Measurements from ENCODE around the gene VWA8.
"Not testable (repeated sequence)": the region's sequence is repeated elsewhere in the genome, so short reads cannot be mapped to it uniquely, and the experiment has no call there.

The VWA8 gene

GRCh38 chr13:41919031-41919740 lies 41.7 kb downstream of the VWA8 start:
- DNase-seq, result no peak

GRCh38 chr13:41917641-41918040 lies 43.3 kb downstream of the VWA8 start:
- no peak for DNase-seq

DNA sequence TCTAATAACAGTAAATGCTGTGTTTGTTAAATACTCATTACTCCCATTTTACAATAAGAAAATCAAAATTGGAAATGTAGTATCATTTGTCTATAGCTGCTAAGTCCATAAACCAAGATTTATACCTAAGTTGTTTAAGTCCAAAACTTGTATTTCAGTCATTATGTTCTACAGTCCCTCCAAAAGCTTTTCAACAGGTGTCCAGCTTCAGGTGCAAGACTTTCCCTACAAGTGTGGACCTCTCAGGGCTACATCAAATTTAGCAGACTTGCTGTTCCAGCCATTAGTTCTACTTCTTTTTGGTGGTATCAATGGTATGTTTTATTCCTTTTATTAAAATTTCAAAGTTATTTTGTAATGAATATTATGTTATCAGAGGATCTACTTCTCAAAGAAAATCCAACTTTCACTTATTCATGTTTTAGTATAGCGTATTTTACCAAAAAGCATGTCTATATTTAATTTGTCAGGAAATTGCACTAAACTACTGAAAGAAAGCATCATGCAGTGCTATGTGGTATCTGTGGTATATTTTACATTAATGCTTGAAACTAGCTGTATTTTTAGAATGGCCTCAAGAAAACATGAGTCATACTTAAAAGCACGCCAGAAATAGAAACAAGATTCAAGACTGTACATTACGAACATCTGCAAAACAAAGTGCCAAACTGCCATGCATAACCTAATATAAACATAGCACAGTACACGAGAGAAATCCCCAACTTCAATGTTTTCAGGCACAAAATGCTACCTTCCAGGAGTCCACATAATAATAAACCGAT lies 44.5 kb downstream of the VWA8 start:
- no peak for DNase-seq

- no peak for DNase-seq
Measured at GRCh38 chr13:41915081-41915480, 45.8 kb downstream of the VWA8 start.

GRCh38 chr13:41914552-41914951 lies 46.4 kb downstream of the VWA8 start:
- no peak for DNase-seq

GRCh38 chr13:41909506-41909905 lies 51.4 kb downstream of the VWA8 start:
- no peak for DNase-seq

DNA sequence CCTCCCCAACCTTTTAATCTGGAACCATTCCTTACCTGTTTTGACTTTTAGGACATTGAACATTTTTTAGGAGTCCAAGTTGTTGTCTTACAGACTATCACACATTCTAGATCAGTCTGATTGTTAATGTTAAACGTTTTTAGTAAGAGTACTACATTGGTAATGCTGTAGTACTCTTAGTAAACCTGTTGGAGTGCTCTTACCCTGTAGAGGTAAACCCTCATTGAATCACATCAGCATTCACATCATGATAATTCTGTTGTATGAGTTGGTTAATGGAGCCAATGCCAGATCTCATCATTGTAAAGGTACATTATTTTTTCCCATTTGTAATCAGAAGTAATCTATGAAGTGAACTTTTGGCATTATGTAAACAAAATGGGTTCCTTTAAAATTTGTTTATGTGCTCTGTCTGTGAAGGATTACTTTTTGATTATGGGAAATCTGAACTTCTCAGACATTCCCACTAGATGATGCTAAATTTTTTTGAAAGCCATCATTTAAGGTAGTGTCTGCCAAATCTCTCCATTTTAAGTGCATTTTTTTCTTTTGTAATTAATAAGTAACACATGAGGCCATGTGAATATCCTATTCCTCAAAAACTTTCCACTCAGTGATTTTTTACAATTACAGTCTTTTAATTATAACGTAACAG lies 55.2 kb downstream of the VWA8 start:
- no peak for DNase-seq

DNA sequence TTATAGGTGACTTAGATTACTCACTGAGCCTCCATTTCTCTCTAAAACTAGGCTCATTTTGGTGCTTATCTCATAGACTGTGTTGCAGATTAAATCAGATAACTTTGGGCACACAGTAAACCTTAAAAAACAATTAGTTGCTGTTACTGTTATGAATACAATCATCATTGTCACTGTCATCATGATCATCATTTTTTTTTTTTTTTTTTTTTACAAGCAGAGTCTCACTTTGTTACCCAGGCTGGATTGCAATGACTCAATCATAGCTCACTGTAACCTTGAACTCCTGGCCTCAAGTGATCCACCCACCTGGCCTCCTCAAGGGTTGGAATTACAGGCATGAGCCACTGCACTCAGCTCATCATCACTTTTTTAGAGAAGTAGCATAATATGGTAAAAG lies 60.0 kb downstream of the VWA8 start:
- peak; percentile 21 to 24 for DNase-seq

GRCh38 chr13:41898411-41898810 lies 62.5 kb downstream of the VWA8 start:
- DNase-seq, result not testable (repeated sequence)

DNA sequence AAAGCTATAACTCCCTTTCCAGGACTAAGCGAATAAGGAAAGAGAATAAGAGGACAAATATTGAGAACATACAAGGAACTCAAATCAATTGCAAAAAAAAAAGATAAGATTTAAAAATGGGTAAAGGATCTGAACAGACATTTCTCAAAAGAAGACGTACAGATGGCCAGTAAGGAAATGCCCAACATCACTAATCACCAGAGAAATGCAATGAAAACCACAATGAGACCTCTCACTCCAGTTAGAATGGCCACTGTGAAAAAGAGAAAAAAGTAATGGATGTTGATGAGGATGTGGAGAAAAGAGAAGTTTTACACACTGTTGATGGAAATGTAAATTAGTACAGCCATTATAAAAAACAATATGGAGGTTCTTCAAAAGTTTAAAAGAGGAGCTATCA lies 63.8 kb downstream of the VWA8 start:
- DNase-seq, result no peak

GRCh38 chr13:41895478-41895877 lies 65.4 kb downstream of the VWA8 start:
- no peak for DNase-seq

- no peak for DNase-seq
Measured at GRCh38 chr13:41891119-41891518, 69.8 kb downstream of the VWA8 start.

DNA sequence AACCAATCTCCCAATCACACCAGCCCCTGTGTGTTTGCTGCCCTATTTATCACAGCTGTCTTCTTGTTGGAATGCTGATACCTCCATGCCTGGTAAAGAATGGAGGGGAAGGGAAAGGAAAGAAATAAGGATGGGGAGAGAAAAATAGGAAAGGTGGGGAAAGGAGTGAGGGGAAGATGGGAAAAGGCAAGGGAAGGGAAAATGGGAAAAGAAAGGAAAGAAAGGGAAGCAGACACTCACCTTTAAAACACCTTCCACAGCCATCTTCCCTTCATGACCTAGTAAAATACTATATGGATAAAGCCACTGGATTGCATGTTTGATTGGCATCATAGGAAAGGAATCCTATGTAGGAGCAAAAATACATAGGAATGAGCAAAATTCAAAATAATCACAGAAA lies 77.8 kb downstream of the VWA8 start:
- no peak for DNase-seq

DNA sequence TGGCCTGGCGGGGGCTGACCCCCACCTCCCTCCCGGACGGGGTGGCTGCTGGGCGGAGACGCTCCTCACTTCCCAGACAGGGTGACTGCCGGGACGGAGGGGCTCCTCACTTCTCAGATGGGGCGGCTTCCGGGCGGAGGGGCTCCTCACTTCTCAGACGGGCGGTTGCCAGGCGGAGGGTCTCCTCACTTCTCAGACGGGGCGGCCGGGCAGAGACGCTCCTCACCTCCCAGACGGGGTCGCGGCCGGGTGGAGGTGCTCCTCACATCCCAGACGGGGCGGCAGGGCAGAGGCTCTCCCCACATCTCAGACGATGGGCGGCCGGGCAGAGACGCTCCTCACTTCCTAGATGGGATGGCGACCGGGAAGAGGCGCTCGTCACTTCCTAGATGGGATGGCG lies 79.0 kb downstream of the VWA8 start:
- DNase-seq, result not testable (repeated sequence)

- no peak for DNase-seq
Measured at GRCh38 chr13:41880966-41881365, 79.9 kb downstream of the VWA8 start.

DNA sequence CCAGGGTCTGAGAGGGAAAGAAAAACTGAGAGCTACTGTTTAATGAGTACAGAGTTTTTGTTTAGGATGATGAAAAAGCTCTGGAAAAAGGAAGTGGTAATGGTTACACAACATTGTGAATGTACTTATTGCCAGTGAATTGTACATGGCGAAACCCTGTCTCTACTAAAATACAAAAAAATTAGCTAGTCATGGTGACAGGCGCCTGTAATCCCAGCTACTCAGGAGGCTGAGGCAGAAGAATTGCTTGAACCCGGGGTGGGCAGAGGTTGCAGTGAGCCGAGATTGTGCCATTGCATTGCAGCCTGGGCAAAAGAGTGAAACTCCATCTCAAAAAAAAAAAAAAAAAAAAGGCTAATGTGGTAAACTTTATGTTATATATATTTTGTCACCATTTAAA lies 96.3 kb downstream of the VWA8 start:
- DNase-seq, result no peak

DNA sequence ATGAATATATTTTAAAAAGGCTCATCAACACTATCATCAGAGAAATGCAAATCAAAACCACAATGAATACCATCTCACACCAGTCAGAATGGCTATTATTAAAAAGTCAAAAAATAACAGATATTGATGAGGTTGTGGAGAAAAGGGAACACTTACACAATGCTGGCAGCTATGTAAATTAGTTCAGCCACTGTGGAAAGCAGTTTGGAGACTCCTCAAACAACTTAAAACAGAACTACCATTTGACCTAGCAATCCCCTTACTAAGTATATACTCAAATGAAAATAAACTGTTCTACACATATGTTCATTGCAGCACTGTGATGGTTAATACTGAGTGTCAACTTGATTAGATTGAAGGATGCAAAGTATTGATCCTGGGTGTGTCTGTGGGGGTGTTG lies 98.2 kb downstream of the VWA8 start:
- DNase-seq, result not testable (repeated sequence)

GRCh38 chr13:41859565-41859964 lies 101.3 kb downstream of the VWA8 start:
- no peak for DNase-seq

GRCh38 chr13:41858780-41859179 lies 102.1 kb downstream of the VWA8 start:
- no peak for DNase-seq

DNA sequence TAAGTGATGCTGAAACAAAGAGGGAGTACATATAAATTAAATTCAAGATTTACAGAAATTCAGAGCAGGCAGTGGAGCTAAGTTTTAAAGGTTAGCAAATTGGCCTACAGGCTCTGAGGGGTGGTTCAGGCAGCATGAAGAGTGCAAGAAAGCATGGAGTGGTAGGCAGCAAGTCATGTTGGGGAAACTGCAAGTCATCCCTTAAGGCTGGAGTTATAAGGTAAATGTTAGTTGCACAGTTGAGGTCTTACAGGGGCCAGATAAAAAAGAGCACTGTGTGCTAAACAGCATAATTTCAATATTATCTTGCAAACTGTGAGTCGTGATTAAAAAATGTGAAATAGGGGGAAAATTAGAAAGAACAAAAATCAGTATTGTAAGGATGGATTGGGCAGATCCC lies 106.2 kb downstream of the VWA8 start:
- DNase-seq, result no peak

GRCh38 chr13:41851351-41851750 lies 109.6 kb downstream of the VWA8 start:
- no peak for DNase-seq

DNA sequence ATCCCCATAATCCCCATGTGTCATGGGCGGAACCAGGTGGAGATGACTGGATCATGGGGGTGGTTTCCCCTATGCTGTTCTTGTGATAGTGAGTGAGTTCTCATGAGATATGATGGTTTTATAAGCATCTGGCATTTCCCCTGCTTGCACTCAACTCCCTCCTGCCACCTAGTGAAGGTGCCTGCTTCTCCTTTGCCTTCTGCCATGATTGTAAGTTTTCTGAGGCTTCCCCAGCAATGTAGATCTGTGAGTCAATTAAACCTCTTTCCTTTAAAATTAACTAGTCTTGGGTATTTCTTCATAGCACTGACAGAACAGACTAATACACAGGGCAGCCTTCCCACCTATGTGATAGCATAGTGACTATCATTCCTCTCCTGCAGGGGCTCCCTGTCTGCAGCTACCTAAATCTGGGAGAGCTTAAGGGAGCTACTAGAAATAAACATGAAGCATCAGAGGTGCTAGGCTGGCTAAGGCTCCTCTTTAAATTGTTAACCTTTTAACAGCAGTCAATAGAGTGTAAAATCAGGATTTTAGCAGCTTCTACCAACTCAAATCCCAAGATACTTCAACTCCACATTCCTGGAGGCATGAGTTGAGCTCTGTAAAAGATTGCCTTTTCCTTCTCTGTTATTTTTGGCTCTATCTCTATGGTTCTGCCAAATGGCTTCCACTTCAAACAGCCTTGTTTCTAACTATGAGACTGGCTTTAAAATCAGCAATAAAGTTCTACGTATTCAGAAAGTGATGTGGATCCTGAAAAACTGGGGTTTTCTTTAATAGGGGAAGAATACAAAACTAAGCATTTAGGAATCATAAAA lies 112.3 kb downstream of the VWA8 start:
- DNase-seq, result no peak

GRCh38 chr13:41847216-41847615 lies 113.7 kb downstream of the VWA8 start:
- DNase-seq, result no peak
